ENCODE measurements around the gene FAM107B. TPM values are rescaled to one million over a fixed set of nuclear protein-coding genes. Genes with fewer than 3 reads are reported as not detected.

Gene FAM107B
- total RNA-seq, 1 donor from 2014 or later: 145 TPM

- DNase-seq (ENCODE audit: low spot score): no peak
These were observed 239.1 kb downstream of the FAM107B start for GRCh38 chr10:14535457-14536130.

- DNase-seq (ENCODE audit: low spot score): no peak
These were observed 240.5 kb downstream of the FAM107B start for GRCh38 chr10:14534152-14534551.

GRCh38 chr10:14533295-14533694 lies 241.4 kb downstream of the FAM107B start:
- no peak for DNase-seq (ENCODE audit: low spot score)

- DNase-seq (ENCODE audit: low spot score): no peak
These were observed 242.0 kb downstream of the FAM107B start for GRCh38 chr10:14532473-14533251.

- no peak for DNase-seq (ENCODE audit: low spot score)
These were observed 242.7 kb downstream of the FAM107B start for GRCh38 chr10:14531974-14532373.

- no peak for DNase-seq (ENCODE audit: low spot score)
These were observed 244.2 kb downstream of the FAM107B start for GRCh38 chr10:14530465-14530864.

GRCh38 chr10:14529351-14529750 lies 245.3 kb downstream of the FAM107B start:
- no peak for DNase-seq (ENCODE audit: low spot score)

- no peak for DNase-seq (ENCODE audit: low spot score)
These were observed 246.2 kb downstream of the FAM107B start for GRCh38 chr10:14528450-14528849.

GRCh38 chr10:14527915-14528314 lies 246.8 kb downstream of the FAM107B start:
- DNase-seq (ENCODE audit: low spot score): no peak

- DNase-seq (ENCODE audit: low spot score): no peak
These were observed 247.4 kb downstream of the FAM107B start for GRCh38 chr10:14527134-14527844.

- no peak for DNase-seq (ENCODE audit: low spot score)
These were observed 248.4 kb downstream of the FAM107B start for GRCh38 chr10:14526326-14526725.

- DNase-seq (ENCODE audit: low spot score): no peak
These were observed 249.9 kb downstream of the FAM107B start for GRCh38 chr10:14524691-14525324.

- no peak for DNase-seq (ENCODE audit: low spot score)
These were observed 251.4 kb downstream of the FAM107B start for GRCh38 chr10:14523286-14523685.

- DNase-seq (ENCODE audit: low spot score): no peak
These were observed 254.9 kb downstream of the FAM107B start for GRCh38 chr10:14519785-14520184.

GRCh38 chr10:14518149-14518548 lies 256.5 kb downstream of the FAM107B start:
- DNase-seq (ENCODE audit: low spot score): no peak

GRCh38 chr10:14513123-14513522 lies 261.6 kb downstream of the FAM107B start:
- DNase-seq (ENCODE audit: low spot score): no peak

GRCh38 chr10:14510346-14510745 lies 264.4 kb downstream of the FAM107B start:
- no peak for DNase-seq (ENCODE audit: low spot score)

GRCh38 chr10:14508725-14509124 lies 266.0 kb downstream of the FAM107B start:
- no peak for DNase-seq (ENCODE audit: low spot score)

GRCh38 chr10:14507781-14508180 lies 266.9 kb downstream of the FAM107B start:
- no peak for DNase-seq (ENCODE audit: low spot score)

GRCh38 chr10:14507176-14507575 lies 267.5 kb downstream of the FAM107B start:
- DNase-seq (ENCODE audit: low spot score): no peak

- no peak for DNase-seq (ENCODE audit: low spot score)
These were observed 272.3 kb downstream of the FAM107B start for GRCh38 chr10:14502431-14502830.

- DNase-seq (ENCODE audit: low spot score): no peak
These were observed 274.4 kb downstream of the FAM107B start for GRCh38 chr10:14500172-14500765.

All from mucosa of gallbladder (tissue), 1 donor.